ENCODE measurements around the gene IMMP2L. TPM values are rescaled to one million over a fixed set of nuclear protein-coding genes. Genes with fewer than 3 reads are reported as not detected.
"Not testable (repeated sequence)": the region's sequence is repeated elsewhere in the genome, so short reads cannot be mapped to it uniquely, and the experiment has no call there.

Gene IMMP2L
- total RNA-seq, 1 experiment from 2014 or later: 17.2 TPM

- H3K79me2 ChIP-seq (ENCODE audit: low read length): no peaks in the 10 kb centered on the region
- H3K9ac ChIP-seq (ENCODE audit: low read length): no peak overlapping the region
- no peak overlapping the region for H3K4me3 ChIP-seq (ENCODE audit: low read length)
- no peaks in the 10 kb centered on the region for H3K36me3 ChIP-seq (ENCODE audit: insufficient read depth, low read length)
- H2AFZ ChIP-seq (ENCODE audit: low read length): no peak overlapping the region
- H3K27ac ChIP-seq (ENCODE audit: low read length): no peak overlapping the region
- DNase-seq: no peak
- H4K20me1 ChIP-seq (ENCODE audit: insufficient read depth, low read depth, low read length): no peaks in the 10 kb centered on the region
- no peaks in the 10 kb centered on the region for H3K9me2 ChIP-seq (replicated peaks; ENCODE audit: insufficient read depth, low read length)
- no peaks in the 10 kb centered on the region for H3K4me1 ChIP-seq (ENCODE audit: low read length)
- H3K27me3 ChIP-seq (ENCODE audit: low read length): no peaks in the 10 kb centered on the region
- peaks cover 22% of the 10 kb centered on the region for H3K9me3 ChIP-seq (ENCODE audit: low read length)
- no peak overlapping the region for H3K4me2 ChIP-seq (ENCODE audit: low read depth, low read length, poor library complexity, severe bottlenecking)
These were observed 614.9 kb downstream of the IMMP2L start for GRCh38 chr7:110947408-110947807.

- Histone ChIP-seq H3K4me1 (ENCODE audit: low read length) (no peaks in the 10 kb centered on the region), H3K9ac (ENCODE audit: low read length) (no peak overlapping the region), H3K27me3 (ENCODE audit: low read length) (no peaks in the 10 kb centered on the region), H3K9me2 (replicated peaks; ENCODE audit: insufficient read depth, low read length) (no peaks in the 10 kb centered on the region), H3K4me3 (ENCODE audit: low read length) (no peak overlapping the region), H3K27ac (ENCODE audit: low read length) (no peak overlapping the region), H3K79me2 (ENCODE audit: low read length) (no peaks in the 10 kb centered on the region), H3K9me3 (ENCODE audit: low read length) (peaks cover 22% of the 10 kb centered on the region), H3K4me2 (ENCODE audit: low read depth, low read length, poor library complexity, severe bottlenecking) (no peak overlapping the region), H4K20me1 (ENCODE audit: insufficient read depth, low read depth, low read length) (no peaks in the 10 kb centered on the region), H2AFZ (ENCODE audit: low read length) (no peak overlapping the region), H3K36me3 (ENCODE audit: insufficient read depth, low read length) (no peaks in the 10 kb centered on the region)
- no peak for DNase-seq
These were observed 617.2 kb downstream of the IMMP2L start for GRCh38 chr7:110944966-110945644.

DNA sequence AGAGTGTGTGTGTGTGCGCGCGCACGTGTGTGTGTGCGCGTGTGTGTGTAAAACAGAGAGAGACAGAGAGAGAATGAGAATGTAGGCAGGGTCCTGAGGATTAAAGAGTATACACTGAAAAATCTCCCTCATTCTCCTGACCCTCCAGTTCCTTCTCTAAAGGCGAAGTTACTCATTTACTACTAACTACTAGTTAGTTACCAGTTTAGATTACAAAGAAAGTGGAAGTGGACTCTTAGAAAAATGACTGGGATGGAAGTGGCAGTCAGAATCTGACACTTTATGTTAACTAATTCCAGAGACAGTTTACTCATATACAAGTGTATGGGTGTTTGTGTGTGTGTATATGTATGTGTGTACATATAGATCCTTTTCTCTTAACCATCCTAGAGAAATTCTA, 617.8 kb downstream of the IMMP2L start:
- Histone ChIP-seq H4K20me1 (ENCODE audit: insufficient read depth, low read depth, low read length) (no peaks in the 10 kb centered on the region), H3K9ac (ENCODE audit: low read length) (no peak overlapping the region), H3K4me1 (ENCODE audit: low read length) (no peaks in the 10 kb centered on the region), H3K9me2 (replicated peaks; ENCODE audit: insufficient read depth, low read length) (no peaks in the 10 kb centered on the region), H3K27me3 (ENCODE audit: low read length) (no peaks in the 10 kb centered on the region), H3K9me3 (ENCODE audit: low read length) (peaks cover 25% of the 10 kb centered on the region), H3K4me3 (ENCODE audit: low read length) (no peak overlapping the region), H3K4me2 (ENCODE audit: low read depth, low read length, poor library complexity, severe bottlenecking) (no peak overlapping the region), H3K79me2 (ENCODE audit: low read length) (no peaks in the 10 kb centered on the region), H2AFZ (ENCODE audit: low read length) (no peak overlapping the region), H3K27ac (ENCODE audit: low read length) (no peak overlapping the region), H3K36me3 (ENCODE audit: insufficient read depth, low read length) (no peaks in the 10 kb centered on the region)
- no peak for DNase-seq

GRCh38 chr7:110943701-110944345, 618.5 kb downstream of the IMMP2L start:
- H3K4me1 ChIP-seq (ENCODE audit: low read length): no peaks in the 10 kb centered on the region
- H3K27ac ChIP-seq (ENCODE audit: low read length): no peak overlapping the region
- no peak overlapping the region for H3K9ac ChIP-seq (ENCODE audit: low read length)
- H3K4me3 ChIP-seq (ENCODE audit: low read length): no peak overlapping the region
- DNase-seq: no peak
- H3K9me3 ChIP-seq (ENCODE audit: low read length): peaks cover 27% of the 10 kb centered on the region
- H3K79me2 ChIP-seq (ENCODE audit: low read length): no peaks in the 10 kb centered on the region
- H2AFZ ChIP-seq (ENCODE audit: low read length): no peak overlapping the region
- H3K9me2 ChIP-seq (replicated peaks; ENCODE audit: insufficient read depth, low read length): no peaks in the 10 kb centered on the region
- H3K4me2 ChIP-seq (ENCODE audit: low read depth, low read length, poor library complexity, severe bottlenecking): no peak overlapping the region
- H3K27me3 ChIP-seq (ENCODE audit: low read length): no peaks in the 10 kb centered on the region
- H3K36me3 ChIP-seq (ENCODE audit: insufficient read depth, low read length): no peaks in the 10 kb centered on the region
- no peaks in the 10 kb centered on the region for H4K20me1 ChIP-seq (ENCODE audit: insufficient read depth, low read depth, low read length)

DNA sequence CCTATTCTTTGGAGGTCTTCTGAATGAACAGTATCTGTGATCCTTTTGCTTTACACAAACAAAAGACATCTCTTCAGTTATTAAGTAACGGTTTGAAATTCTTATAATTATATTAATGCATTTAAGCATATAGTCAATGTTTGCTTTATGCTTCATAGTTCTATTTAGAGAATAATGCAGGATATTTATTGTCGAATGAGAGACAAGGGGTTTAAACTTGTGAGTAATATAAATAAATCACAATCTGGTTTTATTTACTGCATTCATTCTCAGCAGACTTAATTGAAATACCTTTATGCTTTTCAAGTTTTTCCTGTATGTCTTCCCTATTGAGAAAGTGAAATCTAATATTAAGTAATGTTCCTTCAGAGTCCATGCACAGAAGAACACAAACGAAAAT, 620.9 kb downstream of the IMMP2L start:
- H3K4me3 ChIP-seq (ENCODE audit: low read length): no peak overlapping the region

DNA sequence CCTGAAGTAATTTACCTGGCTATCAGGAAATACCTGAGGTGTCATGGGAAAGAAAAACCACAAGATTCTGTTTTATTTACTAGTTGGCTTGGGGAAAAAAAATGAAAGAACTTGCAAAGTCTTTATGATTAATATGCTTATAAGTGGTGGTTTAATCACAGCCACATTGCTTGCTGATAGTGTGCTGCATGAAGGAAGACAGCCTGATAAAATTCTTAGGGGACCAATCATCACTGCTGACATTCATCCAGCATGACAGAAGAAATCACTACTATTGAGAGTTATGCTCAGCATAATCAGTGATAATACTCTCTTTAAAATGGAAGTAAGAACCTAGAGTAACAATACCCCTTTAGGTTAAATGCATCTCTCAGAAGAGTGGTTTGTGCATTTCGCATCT, 621.5 kb downstream of the IMMP2L start:
- Histone ChIP-seq H3K9me2 (replicated peaks; ENCODE audit: insufficient read depth, low read length) (no peaks in the 10 kb centered on the region), H3K27ac (ENCODE audit: low read length) (no peak overlapping the region), H3K79me2 (ENCODE audit: low read length) (no peaks in the 10 kb centered on the region), H2AFZ (ENCODE audit: low read length) (no peak overlapping the region), H3K4me1 (ENCODE audit: low read length) (no peaks in the 10 kb centered on the region), H3K9ac (ENCODE audit: low read length) (no peak overlapping the region), H3K4me2 (ENCODE audit: low read depth, low read length, poor library complexity, severe bottlenecking) (no peak overlapping the region), H3K9me3 (ENCODE audit: low read length) (peaks cover 34% of the 10 kb centered on the region), H4K20me1 (ENCODE audit: insufficient read depth, low read depth, low read length) (no peaks in the 10 kb centered on the region), H3K36me3 (ENCODE audit: insufficient read depth, low read length) (no peaks in the 10 kb centered on the region), H3K4me3 (ENCODE audit: low read length) (no peak overlapping the region), H3K27me3 (ENCODE audit: low read length) (no peaks in the 10 kb centered on the region)
- no peak for DNase-seq

More for the DNA sequence above, 620.9 kb downstream of the IMMP2L start:
- no peak overlapping the region for H3K4me2 ChIP-seq (ENCODE audit: low read depth, low read length, poor library complexity, severe bottlenecking)
- no peak overlapping the region for H2AFZ ChIP-seq (ENCODE audit: low read length)
- H3K9me2 ChIP-seq (replicated peaks; ENCODE audit: insufficient read depth, low read length): no peaks in the 10 kb centered on the region
- no peak for DNase-seq
- peaks cover 34% of the 10 kb centered on the region for H3K9me3 ChIP-seq (ENCODE audit: low read length)
- no peak overlapping the region for H3K27ac ChIP-seq (ENCODE audit: low read length)
- no peaks in the 10 kb centered on the region for H3K4me1 ChIP-seq (ENCODE audit: low read length)
- H3K9ac ChIP-seq (ENCODE audit: low read length): no peak overlapping the region
- no peaks in the 10 kb centered on the region for H3K36me3 ChIP-seq (ENCODE audit: insufficient read depth, low read length)
- H3K79me2 ChIP-seq (ENCODE audit: low read length): no peaks in the 10 kb centered on the region
- H4K20me1 ChIP-seq (ENCODE audit: insufficient read depth, low read depth, low read length): no peaks in the 10 kb centered on the region
- H3K27me3 ChIP-seq (ENCODE audit: low read length): no peaks in the 10 kb centered on the region

- Histone ChIP-seq H3K4me3 (ENCODE audit: low read length) (no peak overlapping the region), H3K4me2 (ENCODE audit: low read depth, low read length, poor library complexity, severe bottlenecking) (no peak overlapping the region), H3K27ac (ENCODE audit: low read length) (no peak overlapping the region), H3K9ac (ENCODE audit: low read length) (no peak overlapping the region), H3K27me3 (ENCODE audit: low read length) (no peaks in the 10 kb centered on the region), H3K79me2 (ENCODE audit: low read length) (no peaks in the 10 kb centered on the region), H3K36me3 (ENCODE audit: insufficient read depth, low read length) (no peaks in the 10 kb centered on the region), H3K9me3 (ENCODE audit: low read length) (peaks cover 30% of the 10 kb centered on the region), H3K4me1 (ENCODE audit: low read length) (no peaks in the 10 kb centered on the region), H4K20me1 (ENCODE audit: insufficient read depth, low read depth, low read length) (no peaks in the 10 kb centered on the region), H3K9me2 (replicated peaks; ENCODE audit: insufficient read depth, low read length) (no peaks in the 10 kb centered on the region), H2AFZ (ENCODE audit: low read length) (no peak overlapping the region)
- DNase-seq: no peak
These were observed 624.1 kb downstream of the IMMP2L start for GRCh38 chr7:110938165-110938564.

DNA sequence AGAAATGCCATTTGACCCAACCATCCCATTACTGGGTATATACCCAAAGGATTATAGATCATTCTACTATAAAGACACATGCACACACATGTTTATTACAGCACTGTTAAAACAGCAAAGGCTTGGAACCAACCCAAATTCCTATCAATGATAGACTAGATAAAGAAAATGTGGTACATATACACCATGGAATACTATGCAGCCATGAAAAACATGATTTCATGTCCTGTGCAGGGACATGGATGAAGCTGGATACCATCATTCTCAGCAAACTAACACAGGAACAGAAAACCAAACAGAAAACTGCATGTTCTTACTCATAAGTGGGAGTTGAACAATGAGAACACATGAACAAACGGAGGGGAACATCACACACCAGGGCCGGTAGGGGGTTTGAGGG, 625.6 kb downstream of the IMMP2L start:
- not testable (repeated sequence) for H3K9ac ChIP-seq (ENCODE audit: low read length); H3K36me3 ChIP-seq (ENCODE audit: insufficient read depth, low read length); H3K79me2 ChIP-seq (ENCODE audit: low read length); H3K4me3 ChIP-seq (ENCODE audit: low read length); DNase-seq; H3K27me3 ChIP-seq (ENCODE audit: low read length); H2AFZ ChIP-seq (ENCODE audit: low read length); H3K4me2 ChIP-seq (ENCODE audit: low read depth, low read length, poor library complexity, severe bottlenecking); H3K27ac ChIP-seq (ENCODE audit: low read length); H3K9me2 ChIP-seq (replicated peaks; ENCODE audit: insufficient read depth, low read length); H4K20me1 ChIP-seq (ENCODE audit: insufficient read depth, low read depth, low read length); H3K4me1 ChIP-seq (ENCODE audit: low read length)
- peaks cover 37% of the 10 kb centered on the region for H3K9me3 ChIP-seq (ENCODE audit: low read length)

Measured in Karpas-422 (cell line).